KOPT-K1 (cell line): ENCODE measurements around the gene METTL5.
"Not testable (repeated sequence)": the region's sequence is repeated elsewhere in the genome, so short reads cannot be mapped to it uniquely, and the experiment has no call there.

Experiments used
- H3K27ac ChIP-seq: fragments of 200-600 bp; sonication (generic); 2 replicates; pipeline ENCODE4 v1.5.1; 2016; ENCODE audit warnings: antibody characterized with exemption, mild to moderate bottlenecking, low read depth, low read length; ENCODE audit not compliant: poor library complexity, severe bottlenecking
- H3K36me3 ChIP-seq: fragments of 200-600 bp; sonication (generic); 2 replicates; pipeline ENCODE4 v1.5.1; 2017; ENCODE audit warnings: antibody characterized with exemption, mild to moderate bottlenecking, low read length, moderate library complexity; ENCODE audit not compliant: insufficient read depth
- H3K9me3 ChIP-seq: fragments of 200-600 bp; sonication (generic); 2 replicates; pipeline ENCODE4 v1.5.1; 2017; ENCODE audit warnings: antibody characterized with exemption, low read length, mild to moderate bottlenecking; ENCODE audit not compliant: insufficient read depth, poor library complexity, severe bottlenecking

The METTL5 gene

DNA sequence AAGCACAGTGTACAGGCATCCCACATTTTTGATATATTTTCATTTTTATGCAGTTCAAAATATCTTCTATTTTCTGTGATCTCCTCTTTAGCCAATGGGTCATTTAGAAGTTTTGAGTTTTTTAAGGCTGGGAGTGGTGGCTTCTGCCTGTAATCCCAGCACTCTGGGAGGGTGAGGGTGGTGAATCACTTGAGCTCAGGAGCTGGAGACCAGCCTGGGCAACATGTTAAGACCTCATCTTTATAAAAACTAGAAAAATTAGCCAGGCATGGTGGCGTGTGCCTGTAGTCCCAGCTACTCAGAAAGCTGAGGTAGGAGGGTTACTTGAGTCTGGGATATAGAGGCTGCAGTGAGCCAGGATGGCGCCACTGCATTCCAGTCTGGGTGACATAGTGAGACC lies 20.3 kb upstream of the METTL5 start:
- peaks cover 7% of the 10 kb centered on the region for H3K9me3 ChIP-seq
- H3K27ac ChIP-seq, result no peak overlapping the region
- peaks cover 4% of the 10 kb centered on the region; the same call in 1 of the 2 replicates for H3K36me3 ChIP-seq

- H3K36me3 ChIP-seq, H3K9me3 ChIP-seq, H3K27ac ChIP-seq: not testable (repeated sequence)
Observed at GRCh38 chr2:169841625-169842024, 16.9 kb upstream of the METTL5 start.

- no peak overlapping the region for H3K27ac ChIP-seq
Observed at GRCh38 chr2:169840747-169841142, 16.0 kb upstream of the METTL5 start.

DNA sequence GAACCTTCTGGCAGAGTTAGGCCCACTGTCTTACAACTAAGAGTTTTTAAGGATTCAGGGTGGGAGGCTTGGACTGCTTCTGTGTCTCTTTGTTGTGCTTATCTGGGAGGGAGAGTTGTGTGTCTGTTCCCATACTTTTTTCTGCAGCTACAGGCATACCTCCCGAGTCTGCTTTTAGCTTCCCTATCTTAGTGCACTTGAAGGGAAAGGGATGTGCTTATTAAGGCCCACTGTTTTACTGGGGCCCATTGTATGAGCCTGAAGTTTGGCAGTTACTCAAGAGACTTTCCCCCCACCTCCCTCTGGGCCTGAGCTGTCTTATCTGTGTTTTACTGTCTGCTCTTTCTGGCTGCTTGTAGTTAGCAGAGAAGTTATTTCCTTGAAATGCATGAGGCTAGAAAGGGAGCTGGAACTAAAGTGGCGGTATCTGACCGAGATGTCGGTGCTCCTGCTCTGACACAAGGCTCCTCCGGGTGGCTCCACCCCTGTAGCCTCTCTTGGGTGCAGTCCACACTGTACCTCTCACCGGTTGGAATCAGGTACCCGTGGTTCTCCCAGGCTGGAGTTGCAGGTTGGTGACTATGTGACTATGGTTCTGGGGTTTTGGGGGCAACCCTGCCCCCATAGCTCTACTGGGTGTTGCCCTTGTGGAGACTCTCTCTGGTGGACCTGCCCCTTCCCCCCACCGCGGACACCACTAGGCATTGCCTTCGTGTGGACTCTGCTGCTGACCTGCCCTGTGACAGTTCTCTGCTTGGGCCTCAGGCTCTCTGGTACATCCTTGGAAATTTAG lies 15.4 kb upstream of the METTL5 start:
- Histone ChIP-seq H3K9me3 (no peaks in the 10 kb centered on the region), H3K36me3 (peaks cover 4% of the 10 kb centered on the region; the same call in 1 of the 2 replicates), H3K27ac (no peak overlapping the region)

More at GRCh38 chr2:169840747-169841142, 16.0 kb upstream of the METTL5 start:
- Histone ChIP-seq H3K36me3 (peaks cover 4% of the 10 kb centered on the region; the same call in 1 of the 2 replicates), H3K9me3 (no peaks in the 10 kb centered on the region)

DNA sequence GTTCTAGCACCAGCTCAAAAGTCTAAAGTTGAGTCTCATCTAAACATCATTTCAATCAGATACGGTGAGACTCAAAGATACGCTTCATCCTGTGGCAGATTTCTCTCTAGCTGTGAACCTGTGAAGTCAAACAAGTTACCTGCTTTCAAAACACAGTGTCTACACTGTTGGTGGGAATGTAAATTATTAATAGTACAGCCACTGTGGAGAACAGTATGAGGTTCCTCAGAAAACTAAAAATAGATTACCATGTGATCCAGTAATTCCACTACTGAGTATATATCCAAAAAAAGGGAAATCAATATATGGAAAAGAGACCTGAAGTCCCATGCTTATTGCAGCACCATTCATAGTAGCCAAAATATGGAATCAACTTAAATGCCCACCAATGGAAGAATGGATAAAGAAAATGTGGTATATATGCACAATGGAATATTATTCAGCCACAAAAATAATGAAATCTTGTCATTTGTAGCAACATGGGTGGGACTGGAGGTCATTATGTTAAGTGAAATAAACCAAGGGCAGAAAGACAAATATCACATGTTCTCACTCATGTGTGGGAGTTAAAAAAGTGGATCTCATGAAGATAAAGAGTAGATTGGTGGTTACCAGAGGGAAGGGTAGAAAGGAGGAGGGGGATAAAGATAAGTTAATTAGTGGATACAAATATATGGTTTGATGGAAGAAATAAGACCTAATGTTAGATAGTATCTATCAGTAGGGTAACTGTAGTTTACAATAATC lies 14.2 kb upstream of the METTL5 start:
- H3K36me3 ChIP-seq, result peaks cover 4% of the 10 kb centered on the region; the same call in 1 of the 2 replicates
- H3K9me3 ChIP-seq, result no peaks in the 10 kb centered on the region
- H3K27ac ChIP-seq, result no peak overlapping the region

- H3K27ac ChIP-seq, result no peak overlapping the region
- H3K36me3 ChIP-seq, result 0 out of 2 replicates have a peak, but pooled peaks cover 8% of the 10 kb centered on the region
- no peaks in the 10 kb centered on the region for H3K9me3 ChIP-seq
Observed at GRCh38 chr2:169834401-169834800, 9.7 kb upstream of the METTL5 start.

- Histone ChIP-seq H3K27ac (peak overlapping the region; percentile 58), H3K36me3 (0 out of 2 replicates have a peak, but pooled peaks cover 8% of the 10 kb centered on the region), H3K9me3 (no peaks in the 10 kb centered on the region)
Observed at GRCh38 chr2:169828141-169828811, 3.6 kb upstream of the METTL5 start.

- peak within 1 kb of the TSS; percentile 58 for H3K27ac ChIP-seq
- H3K9me3 ChIP-seq, result no peaks in the 10 kb centered on the region
- 0 out of 2 replicates have a peak, but pooled peaks cover 14% of the 10 kb centered on the region for H3K36me3 ChIP-seq
Observed at GRCh38 chr2:169827272-169828140, 2.8 kb upstream of the METTL5 start, which contains the start of gene UBR3. Gene UBR3, plus strand, starts transcription at chr2:169827454. Its CDS starts 54 bp downstream, at chr2:169827508.

DNA sequence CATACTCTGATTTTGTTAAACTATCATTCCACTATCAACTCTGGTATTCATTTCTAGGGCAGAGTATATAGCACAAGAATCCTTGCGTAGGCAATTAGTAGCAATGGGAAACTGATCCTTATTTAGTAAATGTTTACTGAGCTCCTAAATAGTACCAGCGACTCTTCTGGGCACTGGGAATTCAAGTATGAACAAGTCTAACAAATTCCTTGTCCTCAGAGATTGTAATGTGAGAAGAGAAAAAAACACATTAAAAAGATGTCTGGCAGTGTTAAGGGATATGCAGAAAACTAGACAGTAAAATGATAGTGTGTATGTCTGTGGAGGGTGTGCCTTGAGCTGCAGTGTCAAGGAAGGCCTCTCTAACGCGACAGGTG lies 721 bp downstream of the METTL5 start:
- Histone ChIP-seq H3K27ac (peak overlapping the region; percentile 76), H3K9me3 (no peaks in the 10 kb centered on the region), H3K36me3 (peaks cover 40% of the 10 kb centered on the region)

DNA sequence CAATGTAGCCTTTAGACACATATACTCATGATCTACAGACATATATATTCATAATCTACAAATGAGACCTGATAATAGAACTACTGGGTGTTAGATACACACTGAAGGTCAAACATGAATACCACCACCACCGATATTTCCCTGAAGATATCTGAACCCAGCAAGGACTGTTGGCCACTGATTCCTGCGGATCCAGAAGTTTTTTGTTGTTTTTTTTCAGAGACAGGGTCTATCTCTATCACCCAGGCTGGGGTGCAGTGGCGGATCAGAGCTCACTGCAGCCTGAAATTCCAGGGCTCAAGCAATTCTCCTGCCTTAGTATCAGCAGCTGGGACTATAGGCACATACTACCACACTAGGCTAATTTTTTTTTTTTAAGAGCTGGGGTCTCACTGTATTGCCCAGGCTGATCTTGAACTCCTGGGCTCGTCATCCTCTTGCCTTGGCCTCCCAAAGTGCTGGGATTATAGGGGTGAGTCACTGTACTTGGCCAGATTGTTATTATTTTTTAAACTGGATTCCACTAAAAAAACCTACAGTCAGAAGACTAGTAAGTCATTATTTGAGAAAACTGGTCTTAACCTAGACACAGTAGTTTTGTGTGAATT lies 1.8 kb downstream of the METTL5 start:
- Histone ChIP-seq H3K9me3 (no peaks in the 10 kb centered on the region), H3K27ac (no peak overlapping the region), H3K36me3 (peaks cover 51% of the 10 kb centered on the region)

DNA sequence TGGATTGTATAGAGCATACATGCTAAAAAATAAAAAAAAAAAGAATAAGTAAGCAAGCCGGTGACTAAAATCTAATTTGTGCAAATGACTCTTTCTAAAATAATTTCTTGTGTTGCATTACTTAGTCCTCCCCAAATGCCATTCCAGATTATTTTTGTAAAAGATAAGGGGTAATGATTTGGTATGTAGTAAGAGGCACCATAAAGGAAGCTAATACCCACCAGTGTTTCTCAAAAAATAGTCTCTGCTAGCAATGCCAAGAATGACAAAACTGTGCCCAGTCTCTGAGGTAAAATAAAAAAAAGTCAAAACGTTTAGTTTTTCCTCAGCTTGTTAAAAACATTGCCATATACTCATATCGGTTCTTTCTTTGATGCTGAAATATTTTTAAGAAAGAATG lies 2.7 kb downstream of the METTL5 start:
- H3K36me3 ChIP-seq, result peaks cover 59% of the 10 kb centered on the region

DNA sequence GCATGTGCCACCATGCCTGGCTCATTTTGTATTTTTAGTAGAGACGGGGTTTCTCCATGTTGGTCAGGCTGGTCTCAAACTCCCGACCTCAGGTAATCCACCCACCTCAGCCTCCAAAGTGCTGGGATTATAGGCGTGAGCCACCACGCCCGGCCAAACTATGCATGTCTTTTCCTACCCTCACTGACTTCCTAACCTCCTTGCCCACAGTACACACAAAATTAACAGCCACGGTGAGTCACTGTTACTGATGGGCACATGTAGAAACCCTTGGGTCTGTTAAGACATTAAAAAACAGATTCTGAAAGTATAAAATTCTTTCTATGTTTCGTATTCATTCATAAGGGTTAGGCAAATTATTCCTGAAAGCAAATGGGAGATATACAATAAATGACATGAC lies 4.6 kb downstream of the METTL5 start:
- H3K9me3 ChIP-seq, H3K27ac ChIP-seq: not testable (repeated sequence)
- peaks cover 79% of the 10 kb centered on the region for H3K36me3 ChIP-seq

More for the DNA sequence above, 2.7 kb downstream of the METTL5 start:
- H3K9me3 ChIP-seq, result peaks cover 4% of the 10 kb centered on the region
- no peak overlapping the region for H3K27ac ChIP-seq

DNA sequence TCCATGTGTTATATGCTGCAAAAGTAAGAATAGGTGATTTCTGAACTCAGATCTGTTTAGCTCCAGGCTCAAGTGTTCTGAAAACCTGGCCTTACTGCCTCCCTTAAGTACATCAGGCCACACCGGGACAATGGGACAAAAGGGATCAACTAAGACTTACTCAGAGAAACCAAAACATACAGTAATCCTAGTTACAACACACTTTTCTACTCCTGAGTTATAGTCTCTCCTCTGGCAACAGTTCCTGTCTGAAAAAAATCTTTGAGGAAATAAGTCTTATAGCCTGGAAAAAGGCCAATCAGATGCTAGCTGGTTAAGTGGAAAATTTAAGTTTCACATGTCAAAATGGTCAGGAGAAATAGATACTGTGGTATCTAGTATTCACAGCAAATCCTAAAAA lies 5.6 kb downstream of the METTL5 start:
- Histone ChIP-seq H3K9me3 (peaks cover 9% of the 10 kb centered on the region), H3K36me3 (peaks cover 88% of the 10 kb centered on the region), H3K27ac (no peak overlapping the region)

DNA sequence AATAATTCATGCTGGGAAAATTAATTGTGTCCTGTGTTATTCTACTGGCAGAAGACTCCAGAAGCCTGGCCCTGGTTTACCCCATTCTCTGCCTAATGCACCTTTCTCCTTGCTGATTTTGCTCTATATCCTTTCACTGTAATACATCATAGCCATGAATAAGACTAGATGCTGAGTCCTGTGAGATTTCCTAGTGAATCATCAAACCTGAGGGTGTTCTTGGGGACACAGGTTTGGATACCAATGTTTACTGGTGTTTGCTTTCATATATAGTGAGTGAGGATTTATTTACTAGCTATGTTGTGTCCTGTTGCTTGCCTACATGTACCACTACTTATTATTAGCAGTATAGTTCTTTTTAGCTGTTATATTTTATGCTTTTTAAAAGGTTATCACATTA lies 6.5 kb downstream of the METTL5 start:
- Histone ChIP-seq H3K27ac (no peak overlapping the region), H3K9me3 (peaks cover 9% of the 10 kb centered on the region), H3K36me3 (peaks cover 97% of the 10 kb centered on the region)
